ENCODE data around the gene FBXO5.

FBXO5 gene

DNA sequence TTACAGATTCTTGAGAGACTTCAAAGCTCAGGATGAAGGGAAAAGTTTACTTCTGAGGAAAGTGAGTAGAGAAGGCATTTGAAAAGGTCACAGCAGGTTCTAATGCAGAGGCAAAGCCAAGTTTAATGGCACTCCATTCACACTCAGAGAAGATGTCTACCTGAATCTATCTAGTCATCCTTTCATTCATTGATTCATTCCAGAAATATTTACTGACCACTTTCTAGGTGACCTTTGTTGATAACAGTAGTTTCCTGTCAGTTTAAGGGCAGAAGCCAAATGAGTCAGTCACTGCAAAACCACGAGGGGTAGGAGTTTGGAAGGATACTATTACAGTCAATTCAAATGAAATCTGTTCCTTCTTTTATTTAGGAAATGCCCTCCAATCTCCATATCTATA lies 30.8 kb downstream of the FBXO5 start:
- DNase-seq (ENCODE audit: low read depth, low spot score) = no peak

DNA sequence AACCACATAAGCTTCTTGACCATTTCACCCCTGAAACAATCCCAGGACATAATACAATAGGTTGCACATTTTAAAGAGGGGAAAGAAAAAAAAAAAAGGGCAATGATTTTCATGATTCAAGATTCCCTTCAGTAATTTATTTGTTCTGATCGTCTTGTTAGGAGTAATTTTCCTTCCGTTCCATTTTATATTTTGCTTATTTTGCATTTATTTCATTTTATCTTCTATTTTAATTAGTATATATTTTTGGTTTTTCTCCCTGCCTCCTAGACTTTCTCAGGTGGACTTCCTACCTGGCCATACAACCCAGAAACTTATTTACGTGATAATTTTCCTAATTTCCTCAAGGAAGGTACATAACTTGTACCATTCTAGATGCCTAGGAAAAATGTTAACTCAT lies 32.6 kb downstream of the FBXO5 start:
- DNase-seq (ENCODE audit: low read depth, low spot score) = no peak

DNA sequence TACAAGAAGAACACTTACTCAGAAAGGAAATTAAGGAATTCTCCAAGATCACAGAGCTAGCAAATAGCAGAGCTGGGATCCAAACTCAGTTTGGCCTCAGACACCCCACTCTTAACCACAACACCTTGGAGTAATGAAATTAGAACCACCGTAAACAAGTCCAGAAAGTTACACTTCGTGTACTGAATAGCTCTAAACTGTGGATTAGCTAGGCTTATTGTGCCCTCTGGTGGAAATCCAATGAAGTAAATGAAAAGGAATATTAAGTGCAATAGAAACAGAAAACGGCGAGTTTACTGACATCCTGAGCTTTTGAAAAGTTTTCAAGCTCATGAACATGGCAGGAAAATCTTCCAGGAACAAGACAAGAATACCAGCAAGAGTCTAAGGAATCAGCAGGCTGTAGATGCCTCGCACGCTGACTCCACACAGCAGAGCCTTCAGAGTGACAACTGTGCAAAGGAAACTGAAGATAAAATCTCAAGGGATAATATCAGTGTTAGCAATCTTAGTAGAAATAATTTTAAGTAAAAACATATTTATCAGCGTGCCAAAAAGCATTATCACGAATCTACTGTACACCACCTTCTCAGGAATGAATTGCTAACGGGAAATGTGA lies 34.6 kb downstream of the FBXO5 start:
- DNase-seq (ENCODE audit: low read depth, low spot score) = peak; percentile 24

DNA sequence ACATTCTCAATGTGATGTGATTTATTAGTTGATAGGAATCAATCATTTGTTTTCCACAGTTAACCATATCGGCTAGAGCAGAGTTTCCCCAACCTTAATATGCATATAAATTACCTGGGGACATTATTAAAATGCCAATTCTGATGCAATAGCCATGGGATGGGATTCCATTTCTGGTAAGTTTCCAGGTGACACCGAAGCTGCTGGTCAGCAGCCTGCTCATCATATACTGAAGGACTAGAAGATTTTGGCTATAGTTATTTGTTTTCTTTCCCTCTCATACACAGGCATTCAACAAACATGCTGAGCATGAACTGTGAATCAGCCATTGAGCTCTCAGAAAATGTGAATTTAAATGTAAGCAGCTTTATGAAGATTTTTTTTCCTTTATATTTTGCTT lies 35.8 kb downstream of the FBXO5 start:
- no peak for DNase-seq (ENCODE audit: low read depth, low spot score)

DNA sequence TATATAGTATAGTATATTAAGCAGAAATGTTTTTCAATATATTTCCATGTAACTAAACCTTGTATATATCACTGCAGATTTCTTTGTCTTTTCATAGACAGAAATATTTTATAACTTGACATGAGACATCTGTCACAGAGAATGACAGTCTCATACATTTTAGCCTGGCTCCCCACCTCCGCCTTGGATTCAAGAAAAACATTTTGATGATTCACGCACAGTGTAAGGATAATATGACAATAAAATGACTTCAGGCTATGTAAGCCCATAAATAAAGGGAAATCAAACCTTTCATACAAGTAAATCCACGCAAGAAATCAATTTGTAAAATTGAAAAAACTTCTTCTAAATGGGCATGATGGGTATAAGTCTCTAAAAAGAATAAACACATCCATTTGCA lies 36.4 kb downstream of the FBXO5 start:
- DNase-seq (ENCODE audit: low read depth, low spot score) = no peak

DNA sequence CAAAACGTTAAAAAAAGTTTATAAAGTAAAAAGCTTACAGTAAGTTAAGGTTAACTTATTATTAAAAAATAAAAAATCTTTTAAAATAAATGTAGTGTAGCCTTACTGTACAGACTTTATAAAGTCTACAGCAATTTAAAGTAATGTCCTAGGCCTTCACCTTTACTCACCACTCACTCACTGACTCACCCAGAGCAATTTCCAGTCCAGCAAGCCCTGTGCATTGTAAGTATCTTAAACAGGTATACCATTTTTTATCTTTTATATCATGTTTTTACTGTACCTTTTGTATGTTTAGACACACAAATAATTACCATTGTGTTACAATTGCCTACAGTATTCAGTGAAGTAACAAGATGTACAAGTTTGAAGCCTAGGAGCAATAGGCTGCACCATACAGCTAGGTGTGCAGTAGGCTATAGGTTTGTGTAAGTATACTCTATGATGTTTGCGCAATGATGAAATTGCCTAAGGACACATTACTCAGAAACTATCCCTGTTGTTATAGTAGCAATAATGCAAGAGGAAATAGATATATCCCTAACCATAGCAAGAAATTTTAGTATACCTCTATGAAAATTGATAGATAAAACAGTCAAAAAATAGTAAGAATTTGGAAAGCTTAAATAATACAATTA lies 39.5 kb downstream of the FBXO5 start:
- no peak for DNase-seq (ENCODE audit: low read depth, low spot score)

DNA sequence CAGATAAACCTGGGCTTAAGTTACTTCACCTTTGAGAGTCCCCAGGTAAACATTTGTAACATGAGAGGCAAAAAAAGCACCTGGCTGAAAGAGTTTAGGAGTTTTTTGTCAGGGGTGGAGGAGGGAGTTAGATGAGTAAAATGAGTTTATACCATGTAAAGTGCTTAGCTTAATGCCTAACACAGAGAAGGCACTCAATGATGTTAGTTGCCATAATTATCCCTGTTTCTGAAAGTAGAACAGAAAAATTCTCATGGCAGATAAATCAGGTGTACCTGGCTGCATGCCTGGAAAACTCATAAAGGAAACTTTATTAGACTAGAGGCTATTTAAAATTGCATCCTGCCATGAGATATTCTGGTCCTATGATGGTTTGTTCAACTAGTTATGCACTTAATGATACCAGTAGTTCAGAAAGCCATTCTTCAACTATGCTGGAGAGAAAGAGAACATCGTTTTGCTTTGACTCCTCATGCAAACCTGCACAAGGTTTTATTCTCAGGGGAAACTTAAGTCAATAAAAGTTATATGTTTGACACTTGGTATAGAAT lies 40.4 kb downstream of the FBXO5 start:
- no peak for DNase-seq (ENCODE audit: low read depth, low spot score)

DNA sequence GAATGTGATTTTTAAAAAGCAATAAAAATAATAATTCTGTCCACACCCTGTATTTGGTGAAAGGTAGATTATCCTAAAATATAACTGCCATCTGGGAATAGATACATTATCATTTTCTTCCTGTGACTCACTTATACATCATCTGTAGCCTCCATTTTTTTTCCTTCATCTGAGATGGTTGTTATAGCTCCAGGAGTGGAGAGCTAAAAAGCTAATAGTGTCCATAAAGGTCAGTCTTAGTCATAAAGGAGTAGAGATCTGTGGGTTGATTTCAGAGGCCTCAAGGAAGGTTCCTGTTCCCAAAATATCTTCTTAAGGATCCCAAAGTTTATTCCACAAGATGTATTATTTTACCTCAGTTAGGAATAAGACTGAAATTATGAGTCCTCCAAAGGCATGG lies 41.1 kb downstream of the FBXO5 start:
- DNase-seq (ENCODE audit: low read depth, low spot score) = no peak

DNA sequence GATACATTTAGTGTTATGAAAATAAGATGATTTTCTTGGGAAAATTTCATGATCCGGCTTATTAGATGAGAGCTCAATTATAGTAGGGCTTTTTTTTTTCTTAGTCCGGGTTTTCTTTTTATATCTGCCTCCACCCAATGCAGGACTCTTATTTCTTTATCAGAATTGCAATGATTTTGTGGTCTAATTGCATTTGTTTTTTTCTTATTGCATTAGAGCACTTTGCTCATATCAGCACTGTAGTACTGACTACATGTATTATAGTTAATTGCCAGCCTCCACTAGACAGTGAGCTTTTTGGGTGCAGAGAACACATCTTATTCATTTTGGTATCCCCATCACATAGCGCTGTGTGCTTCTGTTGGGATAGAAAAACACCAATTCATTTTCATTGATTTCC lies 50.0 kb downstream of the FBXO5 start:
- no peak for DNase-seq (ENCODE audit: low read depth, low spot score)

DNA sequence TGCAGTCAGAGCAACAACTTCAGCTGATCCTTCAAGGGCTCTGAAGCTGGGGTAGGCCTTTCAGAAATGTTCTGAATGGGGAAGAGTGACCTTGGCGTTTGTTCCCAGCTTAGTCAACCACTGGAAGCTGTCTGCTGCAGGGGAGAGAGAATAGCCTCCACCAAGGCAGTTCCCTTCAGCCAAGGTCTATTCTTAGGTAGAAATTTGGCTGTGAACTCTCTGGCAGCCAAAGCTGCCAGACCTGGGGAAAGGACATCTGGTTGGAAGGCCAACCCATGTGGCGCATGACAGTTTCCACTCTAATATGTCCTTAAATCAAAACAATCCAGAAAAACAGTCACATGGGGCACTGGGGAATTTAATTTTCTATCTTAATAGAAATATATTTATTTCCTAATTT lies 60.1 kb downstream of the FBXO5 start:
- DNase-seq (ENCODE audit: low read depth, low spot score) = no peak
